GM19467 (cell line): Measurements from ENCODE around the gene USP36.
"Not testable (repeated sequence)": the region's sequence is repeated elsewhere in the genome, so short reads cannot be mapped to it uniquely, and the experiment has no call there.

Source experiments
- ATAC-seq: cut with Tn5 transposase; IDR thresholded peaks from one replicate; pipeline ENCODE4 v1.9.1; 2021; ENCODE audit warnings: mild to moderate bottlenecking, moderate library complexity; ENCODE audit not compliant: unreplicated experiment

The USP36 gene

GRCh38 chr17:78840780-78841611, at the start of gene USP36:
TSS of gene USP36 (minus strand) at chr17:78840814. CDS start at chr17:78836363, 4,451 bp downstream.
- peak; percentile 86 for ATAC-seq

- ATAC-seq: not testable (repeated sequence)
These were observed 49.5 kb upstream of the USP36 start for GRCh38 chr17:78890096-78890495.

GRCh38 chr17:78889531-78889930, 48.9 kb upstream of the USP36 start:
- no peak for ATAC-seq

GRCh38 chr17:78888941-78889518, 48.4 kb upstream of the USP36 start:
- no peak for ATAC-seq

- ATAC-seq: no peak
These were observed 46.3 kb upstream of the USP36 start for GRCh38 chr17:78886954-78887353.

GRCh38 chr17:78885956-78886355, 45.3 kb upstream of the USP36 start:
- ATAC-seq: no peak

GRCh38 chr17:78884876-78885667, 44.5 kb upstream of the USP36 start:
- ATAC-seq: no peak

- ATAC-seq: no peak
These were observed 43.7 kb upstream of the USP36 start for GRCh38 chr17:78884148-78884825.

GRCh38 chr17:78883533-78884131, 43.0 kb upstream of the USP36 start:
- ATAC-seq: no peak

GRCh38 chr17:78883089-78883532, 42.5 kb upstream of the USP36 start:
- ATAC-seq: no peak

GRCh38 chr17:78882540-78883088, 42.0 kb upstream of the USP36 start:
- ATAC-seq: no peak

GRCh38 chr17:78879635-78880186, 39.1 kb upstream of the USP36 start:
- ATAC-seq: no peak

- ATAC-seq: no peak
These were observed 38.4 kb upstream of the USP36 start for GRCh38 chr17:78878871-78879527.

- no peak for ATAC-seq
These were observed 37.6 kb upstream of the USP36 start for GRCh38 chr17:78878261-78878660.

GRCh38 chr17:78876954-78877517, 36.4 kb upstream of the USP36 start:
- not testable (repeated sequence) for ATAC-seq

- no peak for ATAC-seq
These were observed 35.5 kb upstream of the USP36 start for GRCh38 chr17:78876094-78876597.

- ATAC-seq: no peak
These were observed 34.9 kb upstream of the USP36 start for GRCh38 chr17:78875363-78876093.
